IgD-negative memory B cell (primary cell): Measurements from ENCODE around the gene KCNQ1. TPM values are rescaled to one million over a fixed set of nuclear protein-coding genes. Genes with fewer than 3 reads are reported as not detected.
"Not testable (repeated sequence)": the region's sequence is repeated elsewhere in the genome, so short reads cannot be mapped to it uniquely, and the experiment has no call there.

Experiments
- H3K27ac Mint-ChIP-seq, 3 donors: one replicate each; pipeline ENCODE4 v1.8.0; 2020 to 2022; ENCODE audit warnings: mild to moderate bottlenecking in 3 of 3, mixed read lengths in 3 of 3, moderate library complexity in 1 of 3
- H3K27me3 Mint-ChIP-seq: one replicate; pipeline ENCODE4 v1.8.0; 2021; ENCODE audit warnings: mixed read lengths
- H3K36me3 Mint-ChIP-seq: one replicate; pipeline ENCODE4 v1.8.0; 2020; ENCODE audit warnings: mild to moderate bottlenecking, mixed read lengths
- H3K4me1 Mint-ChIP-seq, 3 donors: one replicate each; pipeline ENCODE4 v1.8.0; 2020 to 2022; ENCODE audit warnings: mixed read lengths in 3 of 3, mild to moderate bottlenecking in 1 of 3
- H3K4me3 Mint-ChIP-seq, 4 donors: one replicate each; pipeline ENCODE4 v1.8.0; 2020 to 2022; ENCODE audit warnings: mild to moderate bottlenecking in 4 of 4, mixed read lengths in 4 of 4, moderate library complexity in 3 of 4
- H3K9me3 Mint-ChIP-seq, 3 donors: one replicate each; pipeline ENCODE4 v1.8.0; 2020 to 2021; ENCODE audit warnings: mixed read lengths in 3 of 3, mild to moderate bottlenecking in 1 of 3
- polyA plus RNA-seq: library from polyadenylated mRNA; unstranded; fragments of 300-500 nt; fragmentation: Illumina TruSeq; gene quantifications from one replicate; pipeline ENCODE4 v1.2.3, GENCODE V29; 2021

KCNQ1 gene
- polyA plus RNA-seq, 1 donor from 2014 or later = 20.5 TPM

DNA sequence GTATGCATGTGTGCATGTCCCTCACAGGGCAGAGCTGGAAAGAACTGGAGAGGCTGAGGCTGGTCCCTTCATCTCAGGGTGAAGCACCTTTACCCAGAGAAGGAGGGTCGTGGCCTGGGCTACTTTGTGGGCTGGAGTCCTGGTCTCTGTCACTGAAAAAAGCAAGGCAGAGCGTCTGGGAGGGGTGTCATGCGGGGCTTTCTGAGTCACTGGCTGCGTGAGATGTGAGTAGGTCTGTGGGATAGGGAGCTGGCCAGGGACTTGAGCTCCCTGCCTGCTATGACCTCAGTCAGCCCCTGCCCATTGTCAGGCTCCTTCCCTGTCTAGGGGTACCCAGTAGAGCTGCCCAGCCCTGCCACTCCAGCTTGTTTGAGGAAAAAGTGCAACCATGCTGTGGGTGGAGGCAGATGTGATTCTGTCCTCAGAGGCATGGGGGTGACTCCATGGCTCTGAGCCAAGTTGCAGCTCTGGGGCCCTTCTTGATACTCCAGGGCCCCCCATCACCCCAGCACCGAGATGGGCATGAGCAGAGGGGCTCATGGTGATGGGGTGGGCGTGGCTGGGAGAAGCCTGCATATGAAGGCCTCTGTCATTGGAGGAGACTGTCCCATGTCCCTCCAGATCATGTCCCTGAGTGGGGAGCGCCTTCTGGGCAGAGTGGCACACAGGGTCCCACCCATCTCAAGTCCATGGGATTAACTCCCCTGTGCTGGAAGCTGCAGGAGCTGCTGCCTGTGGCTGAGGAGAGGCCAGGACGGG lies 27.8 kb downstream of the KCNQ1 start:
- Mint-ChIP-seq H3K27me3 (no peaks in the 10 kb centered on the region), H3K36me3 (peaks cover 5% of the 10 kb centered on the region), H3K9me3 (peaks cover 0 to 2% (median 0%) of the 10 kb centered on the region in 3 donors), H3K27ac (no peak overlapping the region), H3K4me1 (peaks cover under 1 to 19% (median 8%) of the 10 kb centered on the region in 3 donors), H3K4me3 (no peak overlapping the region)

DNA sequence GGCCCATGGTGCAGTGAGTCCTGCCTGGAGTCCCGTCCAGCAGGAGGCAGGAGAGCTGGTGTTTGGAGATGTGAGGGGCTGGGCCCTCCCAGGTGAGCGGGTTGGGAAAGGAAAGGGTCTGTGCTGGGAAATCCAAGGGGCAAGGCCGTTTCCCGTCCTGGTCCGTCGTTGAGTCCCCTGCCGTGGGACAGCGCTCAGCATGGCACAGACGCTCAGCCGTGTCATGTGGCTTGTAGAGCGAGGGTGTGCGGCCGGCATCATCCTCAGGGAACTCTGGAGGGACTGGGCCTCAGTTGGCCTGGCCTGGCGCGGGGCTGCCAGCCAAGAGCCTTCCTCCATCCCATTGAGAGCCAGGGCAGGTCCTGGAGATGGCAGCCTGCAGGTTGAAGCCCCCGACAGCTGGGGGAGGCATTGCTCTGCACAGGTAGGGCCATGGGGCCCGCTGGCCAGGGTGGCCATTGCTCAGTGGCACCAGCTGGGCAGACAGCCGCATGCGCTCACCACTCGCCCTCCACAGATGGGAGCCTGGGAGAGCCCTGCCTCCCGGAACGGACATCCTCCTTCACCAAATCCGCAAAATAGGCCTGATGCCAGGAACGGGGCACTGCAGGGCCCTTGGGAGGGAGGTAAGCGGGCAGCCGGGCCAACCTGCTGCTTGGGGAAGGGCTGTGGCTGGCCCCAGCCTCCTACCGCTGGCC lies 28.7 kb downstream of the KCNQ1 start:
- Mint-ChIP-seq H3K4me3 (no peak overlapping the region), H3K36me3 (peaks cover 12% of the 10 kb centered on the region), H3K27ac (no peak overlapping the region), H3K4me1 (peaks cover 0 to 18% (median 8%) of the 10 kb centered on the region in 3 donors), H3K9me3 (peaks cover 0 to 9% (median 7%) of the 10 kb centered on the region in 3 donors), H3K27me3 (no peaks in the 10 kb centered on the region)

DNA sequence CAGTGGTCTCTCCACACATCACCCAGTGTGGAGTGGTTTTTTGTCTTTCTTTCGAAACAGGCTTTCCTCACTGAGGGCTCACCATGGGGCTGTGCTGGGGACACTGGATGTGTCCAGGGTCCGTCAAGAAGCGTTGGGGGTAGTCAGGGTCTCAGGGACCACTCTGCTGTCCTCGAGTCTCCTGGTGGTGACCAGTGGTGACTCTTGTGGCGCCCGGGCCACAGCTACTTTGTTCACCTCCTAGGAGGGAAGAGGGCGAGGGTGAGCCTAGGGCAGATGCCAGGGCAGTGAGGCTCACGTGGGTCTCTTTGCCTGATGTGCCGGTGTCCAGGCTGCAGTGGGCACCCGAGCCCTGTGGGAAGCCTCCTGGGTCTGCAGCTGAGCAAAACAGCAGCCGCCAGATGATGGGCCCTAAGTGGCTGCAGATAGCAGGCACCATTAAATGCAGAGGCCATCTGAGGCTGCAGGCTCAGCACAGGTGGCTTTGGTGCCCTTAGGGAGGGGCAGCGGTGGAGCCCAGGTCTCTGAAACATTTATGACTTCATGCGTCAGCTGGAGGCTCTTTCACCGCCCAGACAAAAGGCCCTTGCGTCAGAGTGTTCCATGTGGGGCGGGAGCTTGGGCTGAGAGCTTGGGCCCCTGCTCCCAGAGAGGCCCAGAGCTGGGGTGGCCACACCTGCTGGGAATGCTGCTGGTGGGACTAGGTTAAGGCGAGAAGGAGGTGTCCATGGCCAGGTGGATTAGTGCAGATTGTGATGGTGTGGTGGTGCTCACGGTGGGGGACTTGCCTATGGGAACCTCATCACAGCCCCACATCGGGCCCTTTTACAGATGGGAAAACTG lies 29.5 kb downstream of the KCNQ1 start:
- Mint-ChIP-seq H3K36me3 (peaks cover 12% of the 10 kb centered on the region), H3K4me3 (no peak overlapping the region), H3K9me3 (peaks cover 2 to 11% (median 7%) of the 10 kb centered on the region in 3 donors), H3K4me1 (peaks cover 0 to 15% (median 7%) of the 10 kb centered on the region in 3 donors), H3K27me3 (no peaks in the 10 kb centered on the region), H3K27ac (no peak overlapping the region)

DNA sequence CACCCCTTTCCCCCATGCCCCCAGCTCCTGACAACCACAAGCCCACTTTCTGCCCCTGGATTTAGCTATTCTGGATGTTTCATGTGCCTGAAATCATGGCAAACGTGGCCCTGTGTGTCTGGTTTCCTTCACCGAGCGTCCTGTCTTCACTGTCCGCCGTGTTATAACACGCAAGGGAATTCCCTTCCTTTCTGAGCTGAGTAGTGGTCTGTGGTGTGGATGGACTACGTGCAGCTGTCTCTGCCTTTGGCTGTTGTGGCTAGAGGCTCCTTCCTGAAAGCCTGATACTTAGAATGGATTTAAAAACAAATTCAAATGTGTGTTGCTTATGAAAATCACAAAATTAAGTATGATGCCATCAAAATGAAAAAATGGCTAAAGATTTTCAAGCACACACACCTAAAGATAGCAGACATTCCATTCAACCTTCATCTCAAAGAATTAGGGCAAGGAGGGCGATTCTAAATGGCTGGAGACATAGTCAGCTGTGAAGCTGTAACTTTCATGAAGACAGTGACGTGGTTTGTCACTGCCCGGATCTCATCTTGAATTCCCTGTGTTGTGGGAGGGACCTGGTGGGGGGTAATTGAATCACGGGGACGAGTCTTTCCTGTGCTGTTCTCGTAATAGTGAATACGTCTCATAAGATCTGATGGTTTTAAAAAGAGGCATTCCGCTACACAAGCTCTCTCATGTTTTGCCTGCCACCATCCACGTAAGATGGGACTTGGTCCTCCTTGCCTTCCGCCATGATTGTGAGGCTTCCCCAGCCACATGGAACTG lies 30.5 kb downstream of the KCNQ1 start:
- Mint-ChIP-seq H3K36me3 (peaks cover 16% of the 10 kb centered on the region), H3K27ac (no peak overlapping the region), H3K27me3 (no peaks in the 10 kb centered on the region), H3K9me3 (peaks cover 10 to 18% (median 15%) of the 10 kb centered on the region in 3 donors), H3K4me3 (no peak overlapping the region), H3K4me1 (peaks cover 0 to 17% (median 7%) of the 10 kb centered on the region in 3 donors)

DNA sequence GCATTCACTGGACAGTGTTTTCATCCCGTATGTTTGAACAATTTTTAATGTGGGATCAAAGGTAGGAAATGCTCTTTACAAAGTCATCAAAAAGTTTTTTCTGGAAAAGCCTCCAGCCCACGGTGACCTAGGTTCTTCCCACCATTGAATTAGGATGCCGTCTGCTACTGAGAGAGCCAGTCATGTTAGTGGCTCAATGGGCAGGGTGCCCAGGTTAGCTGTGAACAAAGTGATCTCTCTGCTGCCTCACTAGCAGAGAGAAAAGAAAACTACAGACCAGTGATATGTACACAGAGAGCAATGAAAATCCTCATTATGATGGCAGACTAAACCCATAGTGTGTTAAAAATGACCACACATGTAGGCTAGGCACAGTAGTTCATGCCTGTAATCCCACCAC lies 32.4 kb downstream of the KCNQ1 start:
- Mint-ChIP-seq H3K9me3 (peaks cover 10 to 18% (median 15%) of the 10 kb centered on the region in 3 donors), H3K27me3 (no peaks in the 10 kb centered on the region), H3K4me1 (peaks cover 9 to 20% (median 17%) of the 10 kb centered on the region in 3 donors), H3K27ac (no peak overlapping the region), H3K36me3 (peaks cover 16% of the 10 kb centered on the region), H3K4me3 (no peak overlapping the region)

DNA sequence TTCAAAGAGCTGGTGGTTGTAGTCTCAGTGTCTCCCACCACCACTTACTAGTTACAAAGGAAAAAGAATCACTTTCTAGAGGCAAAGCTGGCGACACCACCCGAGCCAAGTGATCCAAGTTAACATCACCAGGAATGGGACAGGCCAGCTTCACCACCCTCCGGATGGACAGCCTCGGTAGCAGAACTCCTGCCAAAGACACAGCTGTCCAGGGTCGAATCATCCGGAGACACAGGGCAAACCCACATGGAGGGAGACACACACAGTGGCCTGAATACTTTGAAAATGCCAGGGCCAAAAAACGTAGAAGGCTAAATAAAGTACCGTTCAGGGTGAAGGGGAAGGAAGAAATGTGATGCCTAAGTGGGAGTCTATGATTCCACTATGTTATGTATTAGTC lies 33.1 kb downstream of the KCNQ1 start:
- H3K27me3 Mint-ChIP-seq = no peaks in the 10 kb centered on the region
- H3K36me3 Mint-ChIP-seq = peaks cover 18% of the 10 kb centered on the region
- H3K27ac Mint-ChIP-seq = peak overlapping the region in 1 of 3 donors; percentile 59
- no peak overlapping the region for H3K4me3 Mint-ChIP-seq
- H3K9me3 Mint-ChIP-seq = peaks cover 10 to 17% (median 15%) of the 10 kb centered on the region in 3 donors
- H3K4me1 Mint-ChIP-seq = peaks cover 9 to 23% (median 18%) of the 10 kb centered on the region in 3 donors

DNA sequence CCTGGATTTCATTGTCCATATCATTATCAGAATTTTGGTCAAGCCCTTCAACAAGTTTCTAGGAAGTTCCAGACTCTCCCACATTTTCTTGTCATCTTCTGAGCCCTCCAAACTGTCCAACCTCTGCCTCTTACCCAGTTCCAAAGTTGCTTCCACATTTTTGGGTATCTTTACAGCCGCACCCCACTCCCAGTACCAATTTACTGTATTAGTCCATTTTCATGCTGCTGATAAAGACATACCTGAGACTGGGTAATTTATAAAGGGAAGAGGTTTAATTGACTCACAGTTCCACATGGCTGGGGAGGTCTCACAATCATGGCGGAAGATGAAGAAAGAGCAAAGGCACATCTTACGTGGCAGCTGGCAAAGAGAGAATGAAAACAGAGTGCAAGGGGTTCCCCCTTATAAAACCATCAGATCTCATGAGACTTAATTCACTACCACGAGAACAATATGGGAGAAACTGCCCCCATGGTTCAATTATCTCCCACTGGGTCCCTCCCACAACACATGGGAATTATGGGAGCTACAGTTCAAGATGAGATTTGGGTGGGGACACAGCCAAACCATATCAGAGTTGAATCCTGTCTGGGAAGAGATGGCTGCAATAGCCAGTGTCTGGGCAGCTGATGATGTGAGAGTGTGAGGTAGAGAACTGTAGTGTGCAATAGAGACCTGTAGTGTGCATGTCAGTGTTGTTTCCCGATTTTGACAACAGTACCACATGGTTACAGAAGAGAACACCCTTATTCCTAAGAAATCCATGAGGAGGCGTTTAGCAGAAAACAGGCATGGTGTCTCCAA lies 35.5 kb downstream of the KCNQ1 start:
- Mint-ChIP-seq H3K9me3 (peaks cover 10 to 17% (median 15%) of the 10 kb centered on the region in 3 donors), H3K4me3 (peak overlapping the region in 3 of 4 donors; percentile 51 to 76 (median 56)), H3K36me3 (peaks cover 24% of the 10 kb centered on the region), H3K27ac (peak overlapping the region in 1 of 3 donors; percentile 0), H3K4me1 (peaks cover 9 to 23% (median 19%) of the 10 kb centered on the region in 3 donors)
- not testable (repeated sequence) for H3K27me3 Mint-ChIP-seq

DNA sequence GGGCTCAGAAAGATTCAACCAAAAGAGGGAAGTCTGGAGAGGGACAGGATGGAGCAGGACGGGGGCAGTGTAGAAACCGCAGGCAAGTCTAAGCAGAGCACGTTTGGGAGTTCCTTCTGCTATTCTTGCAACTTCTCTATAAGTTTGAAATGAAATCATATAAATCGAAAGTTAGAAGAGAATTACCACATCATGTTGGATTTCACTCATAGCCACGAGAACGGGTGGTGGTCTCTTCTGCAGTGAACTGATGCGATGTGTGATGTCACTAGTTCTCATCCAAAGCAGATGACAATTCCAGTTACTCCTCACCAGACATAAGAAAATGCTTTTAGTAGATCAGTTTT lies 36.0 kb downstream of the KCNQ1 start:
- Mint-ChIP-seq H3K9me3 (peaks cover 11 to 18% (median 17%) of the 10 kb centered on the region in 3 donors), H3K27me3 (no peaks in the 10 kb centered on the region), H3K4me3 (peak overlapping the region in 3 of 4 donors; percentile 51 to 76 (median 56)), H3K27ac (peak overlapping the region in 1 of 3 donors; percentile 0), H3K36me3 (peaks cover 24% of the 10 kb centered on the region), H3K4me1 (peaks cover 13 to 20% (median 16%) of the 10 kb centered on the region in 3 donors)

DNA sequence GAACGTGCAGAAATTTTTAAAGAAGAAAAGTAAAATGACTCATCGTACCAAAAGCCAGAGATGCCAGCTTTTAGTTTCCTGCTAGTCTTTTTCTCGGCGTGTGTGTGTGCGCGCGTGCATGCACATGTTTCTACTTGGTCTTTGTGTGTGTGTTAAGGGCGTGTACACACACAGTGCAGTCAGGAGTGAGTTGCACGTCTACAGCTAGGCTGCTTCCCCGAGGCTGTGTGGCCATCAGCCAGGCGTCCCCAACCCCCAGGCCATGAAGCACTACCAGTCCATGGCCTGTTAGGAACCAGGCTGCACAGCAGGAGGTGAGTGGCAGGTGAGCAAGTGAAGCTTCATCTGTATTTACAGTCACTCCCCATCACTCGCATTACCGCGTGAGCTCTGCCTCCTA lies 36.4 kb downstream of the KCNQ1 start:
- Mint-ChIP-seq H3K36me3 (peaks cover 24% of the 10 kb centered on the region), H3K9me3 (peaks cover 11 to 22% (median 18%) of the 10 kb centered on the region in 3 donors), H3K27me3 (no peaks in the 10 kb centered on the region), H3K27ac (peak overlapping the region in 1 of 3 donors; percentile 0), H3K4me1 (peaks cover 16 to 20% (median 17%) of the 10 kb centered on the region in 3 donors), H3K4me3 (peak overlapping the region in 3 of 4 donors; percentile 51 to 76 (median 56))

DNA sequence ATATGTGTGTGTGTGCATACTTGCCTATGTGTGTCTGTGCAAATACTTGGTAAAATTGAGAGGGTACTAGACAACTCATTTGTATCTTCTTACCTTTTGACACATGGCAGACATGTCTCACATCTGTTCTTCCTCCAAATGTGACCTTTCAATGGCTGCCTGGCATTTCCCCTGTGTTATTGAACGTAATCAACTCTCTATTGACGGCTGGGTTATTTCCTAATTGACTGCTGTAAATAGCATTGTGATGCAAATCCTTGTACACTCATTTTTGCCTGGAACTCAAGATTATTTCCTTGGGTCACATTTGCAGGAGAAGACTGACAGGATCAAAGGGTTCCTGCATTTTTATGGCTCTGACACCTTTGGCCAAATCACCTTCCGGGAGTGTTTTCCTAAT lies 37.4 kb downstream of the KCNQ1 start:
- H3K36me3 Mint-ChIP-seq = peaks cover 20% of the 10 kb centered on the region
- no peaks in the 10 kb centered on the region for H3K27me3 Mint-ChIP-seq
- H3K4me3 Mint-ChIP-seq = peak overlapping the region in 1 of 4 donors; percentile 6
- H3K4me1 Mint-ChIP-seq = peaks cover 16 to 20% (median 19%) of the 10 kb centered on the region in 3 donors
- H3K27ac Mint-ChIP-seq = no peak overlapping the region
- H3K9me3 Mint-ChIP-seq = peaks cover 11 to 30% (median 26%) of the 10 kb centered on the region in 3 donors

DNA sequence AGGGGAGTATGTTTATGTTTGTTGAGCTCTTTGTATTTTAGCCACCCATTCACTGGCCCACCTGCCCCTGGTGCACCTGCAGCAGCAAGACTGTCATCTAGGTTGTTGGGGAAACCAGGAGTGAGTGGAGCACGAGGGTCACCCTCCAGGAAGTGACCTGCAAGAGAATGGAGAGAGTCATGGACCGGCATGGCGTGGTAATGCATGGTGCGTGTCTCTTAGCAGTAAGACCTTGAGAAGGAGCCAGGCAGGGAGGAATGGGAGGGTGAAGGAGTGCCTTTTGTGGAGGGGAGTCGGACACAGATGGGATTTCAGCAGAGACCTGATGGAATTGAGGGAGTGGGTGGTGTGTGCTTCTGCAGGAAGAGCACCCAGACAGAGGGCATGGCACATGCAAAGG lies 37.9 kb downstream of the KCNQ1 start:
- Mint-ChIP-seq H3K9me3 (peaks cover 11 to 32% (median 26%) of the 10 kb centered on the region in 3 donors), H3K27ac (no peak overlapping the region), H3K36me3 (peaks cover 19% of the 10 kb centered on the region), H3K27me3 (no peaks in the 10 kb centered on the region), H3K4me3 (peak overlapping the region in 1 of 4 donors; percentile 0), H3K4me1 (peaks cover 16 to 20% (median 19%) of the 10 kb centered on the region in 3 donors)

DNA sequence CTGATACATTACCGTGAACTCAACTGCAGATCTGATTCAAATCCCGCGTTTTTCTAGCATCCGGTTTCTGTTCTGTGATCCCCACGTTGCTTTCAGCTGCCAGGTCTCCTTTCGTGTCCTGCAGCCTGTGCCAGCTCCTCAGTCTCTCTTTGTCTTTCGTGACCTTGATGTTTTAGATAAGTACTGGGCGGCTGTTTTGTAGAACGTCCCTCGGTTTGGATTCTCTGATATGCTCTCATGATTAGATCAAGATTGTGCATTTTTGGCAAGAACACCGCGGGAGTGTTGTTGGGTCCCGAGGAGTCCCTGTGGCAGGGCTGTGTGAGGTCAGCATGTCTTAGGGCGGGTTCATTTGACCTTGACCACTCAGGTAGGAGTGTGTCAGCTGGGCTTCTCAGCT lies 38.6 kb downstream of the KCNQ1 start:
- Mint-ChIP-seq H3K9me3 (peaks cover 15 to 32% (median 26%) of the 10 kb centered on the region in 3 donors), H3K27me3 (no peaks in the 10 kb centered on the region), H3K27ac (no peak overlapping the region), H3K4me1 (peaks cover 16 to 20% (median 19%) of the 10 kb centered on the region in 3 donors), H3K36me3 (peaks cover 13% of the 10 kb centered on the region), H3K4me3 (no peak overlapping the region)

DNA sequence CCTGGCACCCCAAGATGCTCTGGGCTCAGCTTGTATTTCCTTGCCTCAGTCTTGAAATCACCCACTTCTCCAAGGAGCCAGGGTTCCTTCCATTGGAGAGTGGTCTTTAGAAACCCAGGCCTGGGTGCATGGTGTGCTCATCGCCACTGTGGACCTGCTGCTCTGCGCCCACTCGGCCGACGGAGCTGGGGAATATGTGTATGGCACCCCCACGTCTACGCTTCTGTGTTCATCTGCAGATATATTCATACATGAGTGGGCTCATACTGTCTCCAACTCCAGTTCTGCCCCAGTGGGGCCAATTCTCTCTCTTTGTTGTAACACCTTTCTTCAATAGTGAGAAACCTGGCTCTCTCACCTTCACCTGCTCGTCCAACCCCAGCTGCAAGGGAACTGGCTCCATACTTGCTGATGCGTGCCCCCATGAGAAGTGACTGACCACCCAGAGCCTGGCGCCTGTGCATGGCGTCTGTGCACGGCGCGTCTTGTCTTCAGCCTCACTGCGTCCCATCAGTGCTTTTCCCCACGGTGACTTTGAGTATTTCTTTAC lies 39.8 kb downstream of the KCNQ1 start:
- H3K9me3 Mint-ChIP-seq = peaks cover 12 to 36% (median 29%) of the 10 kb centered on the region in 3 donors
- peaks cover 16 to 23% (median 20%) of the 10 kb centered on the region in 3 donors for H3K4me1 Mint-ChIP-seq
- peak overlapping the region in 1 of 4 donors; percentile 12 for H3K4me3 Mint-ChIP-seq
- peak overlapping the region in 1 of 3 donors; percentile 31 for H3K27ac Mint-ChIP-seq
- peaks cover 15% of the 10 kb centered on the region for H3K36me3 Mint-ChIP-seq
- H3K27me3 Mint-ChIP-seq = no peaks in the 10 kb centered on the region
